BLaER1 (cell line): Measurements from ENCODE around the gene PIK3C2G.

Experiments used
- H3K27ac ChIP-seq: shearing (Covaris generic); formaldehyde crosslinking; 2 replicates; pipeline ENCODE4 v1.8.1; 2022
- H3K27me3 ChIP-seq: shearing (Covaris generic); formaldehyde crosslinking; 2 replicates; pipeline ENCODE4 v1.8.1; 2022
- H3K36me3 ChIP-seq: shearing (Covaris generic); formaldehyde crosslinking; 2 replicates; pipeline ENCODE4 v1.8.1; 2022
- H3K4me1 ChIP-seq: shearing (Covaris generic); formaldehyde crosslinking; 2 replicates; pipeline ENCODE4 v1.8.1; 2022
- H3K4me2 ChIP-seq: shearing (Covaris generic); formaldehyde crosslinking; 2 replicates; pipeline ENCODE4 v1.8.1; 2022
- H3K4me3 ChIP-seq: shearing (Covaris generic); formaldehyde crosslinking; 2 replicates; pipeline ENCODE4 v1.8.1; 2022
- H3K9ac ChIP-seq: shearing (Covaris generic); formaldehyde crosslinking; 2 replicates; pipeline ENCODE4 v1.8.1; 2022
- H3K9me3 ChIP-seq: shearing (Covaris generic); formaldehyde crosslinking; 2 replicates; pipeline ENCODE4 v1.8.1; 2022
- H4K20me1 ChIP-seq: shearing (Covaris generic); formaldehyde crosslinking; 2 replicates; pipeline ENCODE4 v1.8.1; 2022
- Cebpa-rat ChIP-seq: shearing (Covaris generic); IDR thresholded peaks from 2 replicates; pipeline ENCODE4 v1.8.1; 2022

The PIK3C2G gene

GRCh38 chr12:18361433-18361832, 100.1 kb downstream of the PIK3C2G start:
- no peaks in the 10 kb centered on the region for H3K4me1 ChIP-seq
- H4K20me1 ChIP-seq = no peaks in the 10 kb centered on the region
- H3K4me2 ChIP-seq = no peak overlapping the region
- no peak overlapping the region for H3K9ac ChIP-seq
- TF ChIP-seq Cebpa-rat = no peak
- no peaks in the 10 kb centered on the region for H3K36me3 ChIP-seq
- H3K4me3 ChIP-seq = no peak overlapping the region
- no peak overlapping the region for H3K27ac ChIP-seq
- H3K27me3 ChIP-seq = no peaks in the 10 kb centered on the region
- H3K9me3 ChIP-seq = no peaks in the 10 kb centered on the region

GRCh38 chr12:18363321-18363720, 102.0 kb downstream of the PIK3C2G start:
- no peak for TF ChIP-seq Cebpa-rat
- Histone ChIP-seq H3K9ac (no peak overlapping the region), H3K4me2 (no peak overlapping the region), H3K27ac (no peak overlapping the region), H3K4me3 (no peak overlapping the region), H3K27me3 (no peaks in the 10 kb centered on the region), H3K36me3 (no peaks in the 10 kb centered on the region), H3K4me1 (no peaks in the 10 kb centered on the region), H4K20me1 (no peaks in the 10 kb centered on the region), H3K9me3 (no peaks in the 10 kb centered on the region)

GRCh38 chr12:18368594-18368993, 107.3 kb downstream of the PIK3C2G start:
- H4K20me1 ChIP-seq = no peaks in the 10 kb centered on the region
- no peak overlapping the region for H3K9ac ChIP-seq
- no peak overlapping the region for H3K27ac ChIP-seq
- H3K36me3 ChIP-seq = no peaks in the 10 kb centered on the region
- H3K27me3 ChIP-seq = no peaks in the 10 kb centered on the region
- TF ChIP-seq Cebpa-rat = no peak
- H3K4me1 ChIP-seq = 0 out of 2 replicates have a peak, but pooled peaks cover 4% of the 10 kb centered on the region
- no peaks in the 10 kb centered on the region for H3K9me3 ChIP-seq
- no peak overlapping the region for H3K4me3 ChIP-seq
- H3K4me2 ChIP-seq = no peak overlapping the region

- no peak overlapping the region for H3K4me3 ChIP-seq
- H3K9me3 ChIP-seq = 0 out of 2 replicates have a peak, but pooled peaks cover 6% of the 10 kb centered on the region
- no peaks in the 10 kb centered on the region for H3K36me3 ChIP-seq
- H3K27ac ChIP-seq = no peak overlapping the region
- H3K9ac ChIP-seq = no peak overlapping the region
- 0 out of 2 replicates have a peak, but pooled peaks cover 4% of the 10 kb centered on the region for H3K4me1 ChIP-seq
- H3K27me3 ChIP-seq = no peaks in the 10 kb centered on the region
- no peak for TF ChIP-seq Cebpa-rat
- H3K4me2 ChIP-seq = no peak overlapping the region
- H4K20me1 ChIP-seq = no peaks in the 10 kb centered on the region
Observed at GRCh38 chr12:18373181-18373580, 111.9 kb downstream of the PIK3C2G start.

- Histone ChIP-seq H3K4me3 (no peak overlapping the region), H4K20me1 (no peaks in the 10 kb centered on the region), H3K4me1 (0 out of 2 replicates have a peak, but pooled peaks cover 4% of the 10 kb centered on the region), H3K9me3 (0 out of 2 replicates have a peak, but pooled peaks cover 6% of the 10 kb centered on the region), H3K36me3 (no peaks in the 10 kb centered on the region), H3K27me3 (no peaks in the 10 kb centered on the region), H3K4me2 (no peak overlapping the region), H3K27ac (no peak overlapping the region), H3K9ac (no peak overlapping the region)
- TF ChIP-seq Cebpa-rat = no peak
Observed at GRCh38 chr12:18375131-18375530, 113.8 kb downstream of the PIK3C2G start.

- no peaks in the 10 kb centered on the region for H3K36me3 ChIP-seq
- H4K20me1 ChIP-seq = no peaks in the 10 kb centered on the region
- 0 out of 2 replicates have a peak, but pooled peaks cover 6% of the 10 kb centered on the region for H3K9me3 ChIP-seq
- H3K27me3 ChIP-seq = no peaks in the 10 kb centered on the region
- no peak overlapping the region for H3K27ac ChIP-seq
- no peak for TF ChIP-seq Cebpa-rat
- H3K4me1 ChIP-seq = 0 out of 2 replicates have a peak, but pooled peaks cover 4% of the 10 kb centered on the region
- H3K4me2 ChIP-seq = no peak overlapping the region
- no peak overlapping the region for H3K4me3 ChIP-seq
- H3K9ac ChIP-seq = no peak overlapping the region
Observed at GRCh38 chr12:18375583-18375982, 114.3 kb downstream of the PIK3C2G start.

GRCh38 chr12:18382236-18382885, 121.0 kb downstream of the PIK3C2G start:
- no peaks in the 10 kb centered on the region for H3K36me3 ChIP-seq
- no peak overlapping the region for H3K4me2 ChIP-seq

GRCh38 chr12:18383203-18383602, 121.9 kb downstream of the PIK3C2G start:
- H3K4me1 ChIP-seq = peaks cover 14% of the 10 kb centered on the region
- no peaks in the 10 kb centered on the region for H3K36me3 ChIP-seq
- TF ChIP-seq Cebpa-rat = no peak
- H3K4me2 ChIP-seq = no peak overlapping the region
- H4K20me1 ChIP-seq = no peaks in the 10 kb centered on the region
- no peaks in the 10 kb centered on the region for H3K27me3 ChIP-seq
- H3K27ac ChIP-seq = no peak overlapping the region
- H3K4me3 ChIP-seq = no peak overlapping the region
- no peaks in the 10 kb centered on the region; the same call in 1 of the 2 replicates for H3K9me3 ChIP-seq
- H3K9ac ChIP-seq = no peak overlapping the region

More at GRCh38 chr12:18382236-18382885, 121.0 kb downstream of the PIK3C2G start:
- Histone ChIP-seq H3K27me3 (no peaks in the 10 kb centered on the region), H3K4me3 (no peak overlapping the region), H3K9me3 (no peaks in the 10 kb centered on the region), H4K20me1 (no peaks in the 10 kb centered on the region), H3K27ac (no peak overlapping the region), H3K9ac (no peak overlapping the region), H3K4me1 (peaks cover 11% of the 10 kb centered on the region)
- no peak for TF ChIP-seq Cebpa-rat

GRCh38 chr12:18387706-18388105, 126.4 kb downstream of the PIK3C2G start:
- no peak overlapping the region for H3K4me2 ChIP-seq
- no peaks in the 10 kb centered on the region for H4K20me1 ChIP-seq
- no peak overlapping the region for H3K9ac ChIP-seq
- TF ChIP-seq Cebpa-rat = no peak
- no peak overlapping the region for H3K27ac ChIP-seq
- H3K27me3 ChIP-seq = no peaks in the 10 kb centered on the region
- peaks cover 34% of the 10 kb centered on the region for H3K4me1 ChIP-seq
- no peaks in the 10 kb centered on the region; the same call in 1 of the 2 replicates for H3K9me3 ChIP-seq
- no peak overlapping the region for H3K4me3 ChIP-seq
- no peaks in the 10 kb centered on the region for H3K36me3 ChIP-seq

GRCh38 chr12:18389820-18390219, 128.5 kb downstream of the PIK3C2G start:
- no peak overlapping the region for H3K4me3 ChIP-seq
- H3K27me3 ChIP-seq = no peaks in the 10 kb centered on the region
- H4K20me1 ChIP-seq = no peaks in the 10 kb centered on the region
- no peak for TF ChIP-seq Cebpa-rat
- no peak overlapping the region for H3K27ac ChIP-seq
- no peaks in the 10 kb centered on the region for H3K36me3 ChIP-seq
- H3K4me2 ChIP-seq = no peak overlapping the region
- H3K9me3 ChIP-seq = no peaks in the 10 kb centered on the region; the same call in 1 of the 2 replicates
- no peak overlapping the region for H3K9ac ChIP-seq
- peaks cover 34% of the 10 kb centered on the region for H3K4me1 ChIP-seq
